GM12891 (cell line): ENCODE measurements around the gene MRPL1.

Source experiments
- POLR2A ChIP-seq: IDR thresholded peaks from 2 replicates; pipeline ENCODE4 v1.6.1; 2011; ENCODE audit warnings: low read depth, low read length, control low read depth
- POLR2AphosphoS5 ChIP-seq: IDR thresholded peaks from 2 replicates; pipeline ENCODE4 v1.6.1; 2011; ENCODE audit warnings: low read depth, low read length, control low read depth
- SPI1 ChIP-seq: IDR thresholded peaks from 2 replicates; pipeline ENCODE4 v1.6.1; 2011; ENCODE audit warnings: low read depth, low read length, control low read depth

- TF ChIP-seq POLR2A (no peak), SPI1 (no peak), POLR2AphosphoS5 (no peak)
These were observed 18.3 kb upstream of the MRPL1 start for GRCh38 chr4:77844363-77844762.
